NK-92 treated with Interleukin-12 subunit alpha and Interleukin-12 subunit beta, amount 100 ng/mL, for 24 hours (cell line): ENCODE measurements around the gene KIF26B.

Experiments used
- DNase-seq: peaks from one replicate; lab custom pipeline; 2025; lab: John Stamatoyannopoulos, UW

The KIF26B gene

GRCh38 chr1:245752561-245752960 lies 597.8 kb downstream of the KIF26B start:
- DNase-seq, result no peak

DNA sequence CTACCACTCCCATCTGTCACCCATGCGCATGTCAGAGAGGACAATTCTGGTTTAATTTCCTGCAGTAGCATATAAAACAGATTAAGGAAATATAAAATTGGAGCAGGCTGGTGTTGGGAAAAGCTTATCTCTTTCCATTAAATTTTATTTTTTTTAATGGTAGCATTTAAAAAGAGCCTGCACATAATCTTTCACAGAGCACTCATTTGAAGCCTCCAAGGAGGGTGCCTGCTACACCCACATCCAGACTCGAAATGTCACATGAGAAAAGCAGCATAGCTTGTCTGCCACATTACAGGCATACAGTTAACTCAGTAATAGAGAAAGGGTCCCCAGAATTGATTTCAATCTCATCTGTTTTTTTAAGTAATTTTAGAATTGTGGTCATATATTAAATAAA lies 599.0 kb downstream of the KIF26B start:
- DNase-seq, result no peak

GRCh38 chr1:245754463-245754961 lies 599.7 kb downstream of the KIF26B start:
- no peak for DNase-seq
